GM18907 (cell line): ENCODE measurements around the gene PLXDC1.
"Not testable (repeated sequence)": the region's sequence is repeated elsewhere in the genome, so short reads cannot be mapped to it uniquely, and the experiment has no call there.

Experiments
- ATAC-seq: cut with Tn5 transposase; IDR thresholded peaks from one replicate; pipeline ENCODE4 v1.9.1; 2021; ENCODE audit warnings: mild to moderate bottlenecking, moderate library complexity; ENCODE audit not compliant: unreplicated experiment

Gene PLXDC1

DNA sequence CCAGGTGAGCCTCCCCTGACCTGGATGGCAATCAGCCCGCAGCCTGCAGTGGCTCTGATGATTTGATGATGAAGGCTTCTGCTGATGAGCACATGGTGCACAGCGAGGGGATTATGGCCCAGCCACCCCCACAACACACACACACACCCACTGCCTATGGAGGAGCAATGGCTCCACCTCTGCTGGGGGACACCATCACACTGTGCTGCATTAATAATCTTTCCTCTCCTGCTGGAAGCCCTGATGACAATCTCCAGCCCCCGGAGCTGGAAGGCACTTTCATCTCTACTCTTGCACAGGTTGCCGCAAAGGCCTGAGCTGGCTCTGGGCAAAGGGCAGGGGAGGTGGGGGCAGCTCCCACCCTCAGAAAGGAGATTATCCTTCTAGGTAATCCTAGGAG is 79.9 kb downstream of the PLXDC1 start:
- ATAC-seq = no peak

- no peak for ATAC-seq
Observed at GRCh38 chr17:39069114-39069756, 82.2 kb downstream of the PLXDC1 start.

GRCh38 chr17:39064819-39065218 is 86.6 kb downstream of the PLXDC1 start:
- ATAC-seq = no peak

DNA sequence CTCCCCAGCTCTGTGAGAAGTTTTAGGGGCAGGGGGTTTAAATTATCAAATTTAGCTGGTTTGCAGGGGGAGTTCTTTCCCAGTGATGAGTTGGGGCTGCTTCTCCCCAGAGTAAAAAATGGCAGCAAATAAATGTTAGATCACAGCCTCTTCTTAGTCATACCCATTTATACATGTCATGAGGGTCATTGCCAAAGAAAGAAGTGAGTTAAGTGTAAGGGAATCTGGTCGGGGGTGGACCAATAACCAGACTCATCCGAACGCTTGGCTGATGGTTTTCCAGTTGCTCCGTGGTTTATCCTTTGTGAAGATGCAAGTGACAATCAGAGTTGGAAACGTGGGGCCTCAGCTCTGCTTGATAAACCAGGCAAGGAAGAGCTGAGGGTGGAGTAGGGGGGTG is 87.1 kb downstream of the PLXDC1 start:
- no peak for ATAC-seq

DNA sequence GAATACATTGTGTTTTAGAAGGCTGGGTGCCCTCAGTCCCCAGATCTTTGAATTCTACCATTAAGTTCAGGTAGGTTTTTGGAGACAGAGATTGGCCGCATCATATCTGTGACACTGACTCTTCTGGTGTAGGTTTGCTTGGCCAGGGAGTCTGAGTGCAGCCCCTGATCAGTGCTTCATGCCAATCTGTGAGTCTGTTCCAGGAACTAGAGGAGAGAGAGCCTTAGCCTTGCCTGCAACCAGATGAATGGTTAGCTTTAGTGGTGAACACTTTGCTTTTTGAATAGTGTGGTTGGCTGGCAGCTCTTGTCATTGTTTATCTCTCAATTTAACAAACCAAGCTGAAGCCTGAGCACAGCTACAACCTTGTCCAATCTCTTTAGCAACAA is 87.8 kb downstream of the PLXDC1 start:
- ATAC-seq = no peak

GRCh38 chr17:39062846-39063680 is 88.4 kb downstream of the PLXDC1 start:
- ATAC-seq = no peak

- no peak for ATAC-seq
Observed at GRCh38 chr17:39058524-39058923, 92.9 kb downstream of the PLXDC1 start.

DNA sequence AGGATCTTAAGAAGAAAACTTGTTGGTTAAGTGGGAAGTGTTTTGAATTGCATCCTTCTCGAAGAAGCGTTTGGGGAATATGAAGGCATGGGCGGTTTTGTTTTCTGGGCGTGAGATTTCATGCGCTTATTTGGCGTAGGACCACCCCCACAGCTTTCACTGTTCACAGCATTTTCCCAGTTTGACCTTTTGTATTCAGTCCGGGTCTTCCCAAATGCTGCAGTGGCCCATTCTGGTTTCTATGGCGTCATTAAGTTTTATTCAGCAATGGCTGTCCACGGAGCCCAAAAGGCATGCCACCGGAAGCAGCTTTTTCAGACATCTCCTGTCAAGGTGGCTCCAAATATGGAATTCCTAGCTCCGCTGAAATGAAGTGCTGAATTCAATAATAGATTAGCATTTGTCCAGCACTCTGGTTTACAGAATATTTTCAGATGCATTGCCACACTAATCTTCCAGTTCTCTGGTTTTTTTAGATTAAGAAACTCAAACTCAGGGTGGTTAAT is 93.7 kb downstream of the PLXDC1 start:
- ATAC-seq = no peak

DNA sequence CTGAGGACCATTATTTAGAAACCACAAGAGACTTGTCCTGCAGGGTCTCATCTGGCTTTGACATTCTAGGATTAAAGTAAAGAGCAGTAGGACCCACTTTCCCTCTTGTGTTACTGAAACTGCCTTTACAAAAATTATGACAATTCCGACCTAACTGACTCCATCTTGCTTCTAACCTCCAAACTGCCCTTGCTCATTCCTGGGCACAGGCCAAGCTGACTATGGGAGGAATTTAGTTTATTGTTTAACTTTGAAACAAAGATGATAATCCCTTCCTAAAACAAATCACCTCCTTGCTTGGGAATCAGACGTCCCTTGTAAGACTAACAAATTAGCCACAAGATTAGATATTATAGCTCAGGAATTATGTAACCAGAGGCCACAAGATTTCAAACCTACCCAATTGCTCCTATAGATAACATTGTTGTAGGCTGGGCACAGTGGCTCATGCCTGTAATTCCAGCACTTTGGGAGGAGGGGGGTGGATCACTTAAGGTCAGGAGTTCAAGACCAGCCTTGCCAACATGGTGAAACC is 97.3 kb downstream of the PLXDC1 start:
- ATAC-seq = no peak

DNA sequence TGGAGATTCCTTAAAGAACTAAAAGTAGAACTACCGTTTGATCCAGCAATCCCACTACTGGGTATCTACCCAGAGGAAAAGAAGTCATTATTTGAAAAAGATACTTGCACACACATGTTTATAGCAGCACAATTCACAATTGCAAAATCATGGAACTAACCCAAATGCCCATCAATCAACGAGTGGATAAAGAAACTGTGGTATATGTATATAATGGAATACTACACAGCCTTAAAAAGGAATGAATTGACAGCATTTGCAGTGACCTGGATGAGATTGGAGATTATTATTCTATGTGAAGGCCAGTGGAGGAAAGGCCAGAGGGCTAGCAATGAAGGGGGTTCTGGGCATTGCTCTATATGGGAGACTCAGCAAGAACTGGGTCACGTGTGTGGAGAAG is 99.0 kb downstream of the PLXDC1 start:
- not testable (repeated sequence) for ATAC-seq

- no peak for ATAC-seq
Observed at GRCh38 chr17:39051001-39051585, 100.3 kb downstream of the PLXDC1 start.

- ATAC-seq = no peak
Observed at GRCh38 chr17:39045948-39046679, 105.3 kb downstream of the PLXDC1 start.

DNA sequence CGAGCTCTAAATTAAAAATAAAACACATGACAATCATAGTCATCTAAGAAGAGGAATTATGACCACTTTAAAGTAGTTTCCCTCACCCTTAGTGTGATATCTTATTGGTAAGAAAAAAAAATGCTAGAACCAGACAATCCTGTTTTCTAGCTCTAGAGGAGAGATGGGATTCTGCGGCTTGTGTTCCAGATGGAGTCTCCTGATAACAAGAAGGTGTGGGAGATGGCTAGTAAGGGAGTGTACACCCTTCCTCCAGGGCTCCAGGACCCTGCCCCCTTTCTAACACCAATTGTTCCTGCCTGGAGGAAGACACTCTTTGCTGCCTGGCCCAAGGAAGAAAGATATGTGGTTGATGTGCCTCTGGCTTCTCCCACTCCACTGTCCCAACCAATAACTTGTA is 115.4 kb downstream of the PLXDC1 start:
- ATAC-seq = no peak

DNA sequence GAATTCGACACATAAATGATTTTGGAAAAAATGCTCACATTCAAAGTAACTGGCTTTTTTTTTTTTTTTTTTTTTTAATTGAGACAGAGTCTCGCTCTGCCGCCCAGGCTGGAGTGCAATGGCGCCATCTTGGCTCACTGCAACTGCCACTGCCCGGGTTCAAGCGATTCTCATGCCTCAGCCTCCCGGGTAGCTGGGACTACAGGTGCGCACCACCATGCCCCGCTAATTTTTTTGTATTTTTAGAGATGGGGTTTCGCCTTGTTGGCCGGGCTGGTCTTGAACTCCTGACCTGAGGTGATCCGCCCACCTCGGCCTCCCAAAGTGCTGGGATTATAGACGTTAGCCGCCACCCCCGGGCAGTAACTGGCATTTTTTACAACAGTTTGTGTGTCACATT is 115.9 kb downstream of the PLXDC1 start:
- not testable (repeated sequence) for ATAC-seq

- ATAC-seq = no peak
Observed at GRCh38 chr17:39028690-39029089, 122.7 kb downstream of the PLXDC1 start.

DNA sequence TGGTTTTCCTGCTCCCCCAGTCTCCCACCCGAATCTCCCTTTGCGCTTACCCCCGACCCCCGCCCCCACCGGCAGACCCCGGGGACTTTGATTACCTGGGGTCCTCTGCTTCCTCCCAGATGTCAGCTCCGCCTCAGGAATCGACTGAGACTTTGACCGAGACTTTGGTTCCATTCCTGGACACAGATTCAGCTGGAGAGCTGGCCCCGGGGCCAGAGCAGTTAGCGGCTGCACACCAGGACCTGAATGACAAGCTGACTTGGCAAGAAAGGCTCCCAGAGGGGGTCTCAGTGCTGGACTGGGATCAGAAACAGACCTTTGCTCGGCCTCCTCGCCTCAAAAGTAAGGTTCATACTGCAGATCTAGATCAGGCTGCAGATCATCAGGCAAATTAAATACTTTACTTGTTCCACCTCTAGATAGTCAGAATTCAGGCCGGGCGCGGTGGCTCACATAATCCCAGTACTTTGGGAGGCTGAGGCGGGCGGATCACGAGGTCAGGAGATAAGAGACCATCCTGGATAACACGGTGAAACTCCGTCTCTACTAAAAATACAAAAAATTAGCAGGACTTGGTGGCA is 123.9 kb downstream of the PLXDC1 start:
- ATAC-seq = no peak

DNA sequence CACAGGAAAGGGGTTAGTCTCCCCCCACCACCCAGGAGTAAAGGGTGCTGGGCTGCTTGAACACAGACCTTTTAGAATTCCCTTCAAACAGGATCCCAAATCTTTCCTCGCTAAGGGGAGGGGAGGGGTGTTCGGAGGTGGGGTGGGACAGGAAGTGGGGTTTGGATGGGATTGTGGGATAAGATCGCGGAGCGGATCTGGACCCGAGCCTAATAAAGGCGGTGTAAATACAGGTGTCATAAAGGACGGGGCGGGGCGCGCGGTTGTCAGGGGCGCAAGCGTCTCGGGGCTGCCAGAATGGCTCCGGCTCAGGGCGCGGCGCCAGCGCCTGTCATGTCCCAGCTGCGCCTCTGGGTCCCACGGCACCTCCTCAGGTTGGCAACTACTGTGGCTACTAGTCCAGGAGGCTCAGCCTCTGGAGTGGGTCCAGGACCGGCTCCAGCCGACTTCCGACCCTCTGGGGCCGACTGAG is 124.4 kb downstream of the PLXDC1 start:
- ATAC-seq = no peak

DNA sequence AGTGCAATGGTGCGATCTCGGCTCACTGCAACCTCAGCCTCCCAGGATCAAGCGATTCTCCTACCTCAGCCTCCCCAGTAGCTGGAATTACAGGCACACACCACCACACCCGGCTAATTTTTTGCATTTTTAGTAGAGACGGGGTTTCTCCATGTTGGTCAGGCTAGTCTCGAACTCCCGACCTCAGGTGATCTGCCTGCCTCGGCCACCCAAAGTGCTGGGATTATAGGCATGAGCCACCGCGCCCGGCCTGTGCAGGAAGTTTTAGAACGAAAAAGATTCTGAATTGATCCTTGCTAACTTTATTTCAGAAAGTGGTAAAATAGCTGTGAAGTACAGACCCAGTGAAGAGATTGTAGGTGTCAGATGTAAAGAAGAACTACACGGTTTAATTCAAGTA is 125.1 kb downstream of the PLXDC1 start:
- ATAC-seq = not testable (repeated sequence)

DNA sequence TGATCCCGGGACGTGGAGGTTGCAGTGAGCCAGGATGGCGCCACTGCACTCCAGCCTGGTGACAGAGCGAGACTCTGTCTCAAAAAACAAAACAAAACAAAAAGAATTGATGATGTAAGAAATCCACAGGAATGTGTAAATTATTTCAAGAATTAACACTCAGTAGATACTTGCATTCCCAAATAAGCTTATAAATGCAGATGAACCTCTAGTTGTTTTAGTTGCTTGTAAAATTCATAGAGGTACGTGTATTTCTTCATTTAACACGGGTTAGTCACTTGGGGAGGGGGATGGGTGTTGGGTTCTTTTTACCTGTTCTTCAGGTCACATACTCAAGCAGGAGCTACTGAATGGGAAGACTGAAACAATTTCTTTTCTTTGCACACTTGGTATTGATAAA is 128.5 kb downstream of the PLXDC1 start:
- ATAC-seq = no peak

GRCh38 chr17:39020037-39020436 is 131.4 kb downstream of the PLXDC1 start:
- ATAC-seq = not testable (repeated sequence)
